ENCODE measurements around the gene SEC14L3.
A peak's percentile ranks its signal among the peaks of the same experiment; 100 is the strongest.

Gene SEC14L3

DNA sequence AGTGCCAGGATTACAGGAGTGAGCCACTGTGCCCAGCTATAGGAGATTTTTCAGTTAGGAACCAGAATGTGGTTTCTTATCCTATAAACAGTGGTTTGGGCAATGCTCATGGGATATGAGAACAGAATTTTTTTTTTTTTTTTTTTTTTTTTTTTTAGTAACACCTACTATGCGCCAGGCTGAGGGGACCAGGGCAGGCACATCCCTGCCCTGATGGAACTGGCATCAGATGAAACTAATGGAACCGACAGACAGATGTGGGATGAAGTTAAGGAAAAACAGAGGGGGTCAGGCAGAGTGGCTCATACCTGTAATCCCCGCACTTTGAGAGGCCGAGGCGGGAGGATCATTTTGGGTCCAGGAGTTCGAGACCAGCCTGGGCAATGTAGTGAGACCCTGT, 28.8 kb upstream of the SEC14L3 start:
- in situ Hi-C loops (cut with MboI; ENCODE audit: low sequenced_read_pairs): no loop called here
- DNase-seq (ENCODE audit: low spot score in 2 of 2): no peak
- no peaks in the 10 kb centered on the region for H3K9me3 ChIP-seq
- H3K4me3 ChIP-seq: no peak overlapping the region
- H3K27me3 ChIP-seq (ENCODE audit: low read depth): peaks cover 12% of the 10 kb centered on the region; the same call in 1 of the 2 replicates
- no peaks in the 10 kb centered on the region for H3K36me3 ChIP-seq (replicated peaks)
- H3K4me1 ChIP-seq: no peaks in the 10 kb centered on the region

GRCh38 chr22:30497466-30498150, 25.8 kb upstream of the SEC14L3 start:
- no peak for DNase-seq (ENCODE audit: low spot score in 2 of 2)
- Histone ChIP-seq H3K4me1 (no peaks in the 10 kb centered on the region), H3K27me3 (ENCODE audit: low read depth) (peaks cover 14% of the 10 kb centered on the region; the same call in 1 of the 2 replicates), H3K9me3 (no peaks in the 10 kb centered on the region), H3K4me3 (no peak overlapping the region), H3K36me3 (replicated peaks) (no peaks in the 10 kb centered on the region)
- in situ Hi-C loops (cut with MboI; ENCODE audit: low sequenced_read_pairs): no loop called here

- DNase-seq (ENCODE audit: low spot score in 2 of 2): no peak
- no peak overlapping the region for H3K4me3 ChIP-seq
- peaks cover 16% of the 10 kb centered on the region; the same call in 1 of the 2 replicates for H3K27me3 ChIP-seq (ENCODE audit: low read depth)
- no peaks in the 10 kb centered on the region for H3K36me3 ChIP-seq (replicated peaks)
- no peaks in the 10 kb centered on the region for H3K9me3 ChIP-seq
- in situ Hi-C loops (cut with MboI; ENCODE audit: low sequenced_read_pairs): no loop called here
- no peaks in the 10 kb centered on the region for H3K4me1 ChIP-seq
Observed at GRCh38 chr22:30495041-30495784, 23.4 kb upstream of the SEC14L3 start.

DNA sequence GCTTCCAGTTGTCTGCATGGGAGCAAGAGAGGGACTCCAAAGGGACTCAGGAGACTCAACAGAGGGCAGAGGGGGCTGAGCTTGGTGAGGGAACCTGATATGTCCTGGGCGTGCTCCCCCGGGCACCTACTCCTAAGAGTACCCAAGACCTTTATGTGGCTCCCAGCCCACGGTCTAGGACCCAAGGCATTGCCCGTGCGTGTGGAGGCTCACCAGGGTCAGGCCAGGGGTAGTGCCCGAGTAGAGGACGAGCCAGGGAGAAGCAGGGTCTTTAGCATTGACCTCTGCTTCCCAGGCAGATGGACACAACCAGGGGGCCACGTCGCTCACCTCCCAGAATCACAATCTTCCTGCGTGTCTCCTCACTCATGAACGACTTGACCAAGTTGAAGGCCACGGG, 20.3 kb upstream of the SEC14L3 start:
- DNase-seq (ENCODE audit: low spot score in 2 of 2): no peak
- H3K4me3 ChIP-seq: no peak overlapping the region
- H3K27me3 ChIP-seq (ENCODE audit: low read depth): peaks cover 11% of the 10 kb centered on the region; the same call in 1 of the 2 replicates
- no peaks in the 10 kb centered on the region for H3K9me3 ChIP-seq
- in situ Hi-C loops (cut with MboI; ENCODE audit: low sequenced_read_pairs): no loop called here
- H3K36me3 ChIP-seq (replicated peaks): no peaks in the 10 kb centered on the region
- H3K4me1 ChIP-seq: no peaks in the 10 kb centered on the region

GRCh38 chr22:30491381-30491780, 19.6 kb upstream of the SEC14L3 start:
- no peak for DNase-seq (ENCODE audit: low spot score in 2 of 2)
- no peak overlapping the region for H3K4me3 ChIP-seq
- H3K9me3 ChIP-seq: no peaks in the 10 kb centered on the region
- peaks cover 11% of the 10 kb centered on the region; the same call in 1 of the 2 replicates for H3K27me3 ChIP-seq (ENCODE audit: low read depth)
- in situ Hi-C loops (cut with MboI; ENCODE audit: low sequenced_read_pairs): no loop called here
- no peaks in the 10 kb centered on the region for H3K36me3 ChIP-seq (replicated peaks)
- no peaks in the 10 kb centered on the region for H3K4me1 ChIP-seq

DNA sequence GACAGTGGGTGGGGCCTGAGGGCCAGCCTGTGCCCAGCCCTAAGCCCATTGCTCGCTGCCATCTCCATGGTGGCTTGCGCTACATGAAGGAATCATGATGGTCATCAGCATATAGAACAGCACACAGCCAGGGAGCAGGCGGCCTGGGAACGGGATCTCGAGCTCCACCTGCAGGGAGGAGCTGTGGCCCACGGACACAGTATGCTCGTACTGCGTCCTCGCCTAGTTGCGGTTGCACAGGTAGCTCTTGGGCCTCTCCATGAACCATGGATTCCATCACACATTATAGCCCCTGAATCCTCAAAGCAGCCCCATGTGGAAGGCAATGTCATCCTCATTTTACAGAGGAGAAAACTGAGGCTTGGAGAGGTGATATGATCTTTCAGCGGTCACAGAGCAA, 18.6 kb upstream of the SEC14L3 start:
- in situ Hi-C loops (cut with MboI; ENCODE audit: low sequenced_read_pairs): no loop called here
- H3K4me3 ChIP-seq: no peak overlapping the region
- peaks cover 11% of the 10 kb centered on the region; the same call in 1 of the 2 replicates for H3K27me3 ChIP-seq (ENCODE audit: low read depth)
- DNase-seq (ENCODE audit: low spot score in 2 of 2): peak in 1 of 2 experiments; percentile 51
- H3K4me1 ChIP-seq: no peaks in the 10 kb centered on the region
- H3K36me3 ChIP-seq (replicated peaks): no peaks in the 10 kb centered on the region
- H3K9me3 ChIP-seq: no peaks in the 10 kb centered on the region

DNA sequence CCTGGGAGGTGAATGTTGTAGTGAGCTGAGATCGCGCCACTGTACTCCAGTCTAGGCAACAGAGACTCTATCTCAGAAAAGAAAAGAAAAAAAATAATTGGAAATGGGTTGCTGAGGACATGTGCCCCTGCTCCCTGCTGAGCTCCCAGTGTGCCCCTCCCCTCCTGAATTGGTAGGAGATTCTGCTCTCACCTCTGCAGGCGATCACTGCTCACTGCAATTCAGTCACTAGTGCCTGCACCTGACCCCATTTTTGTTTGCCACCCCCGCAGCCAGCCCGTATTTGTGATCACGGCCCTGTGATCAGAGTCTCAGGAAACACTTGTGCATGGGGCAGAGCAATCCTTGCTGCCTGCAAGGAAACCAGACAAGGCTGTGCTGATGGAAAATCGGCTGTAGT, 16.3 kb upstream of the SEC14L3 start:
- Histone ChIP-seq H3K27me3 (ENCODE audit: low read depth) (peaks cover 8% of the 10 kb centered on the region; the same call in 1 of the 2 replicates), H3K4me1 (no peaks in the 10 kb centered on the region), H3K4me3 (no peak overlapping the region), H3K36me3 (replicated peaks) (no peaks in the 10 kb centered on the region), H3K9me3 (no peaks in the 10 kb centered on the region)
- no peak for DNase-seq (ENCODE audit: low spot score in 2 of 2)
- in situ Hi-C loops (cut with MboI; ENCODE audit: low sequenced_read_pairs): no loop called here

DNA sequence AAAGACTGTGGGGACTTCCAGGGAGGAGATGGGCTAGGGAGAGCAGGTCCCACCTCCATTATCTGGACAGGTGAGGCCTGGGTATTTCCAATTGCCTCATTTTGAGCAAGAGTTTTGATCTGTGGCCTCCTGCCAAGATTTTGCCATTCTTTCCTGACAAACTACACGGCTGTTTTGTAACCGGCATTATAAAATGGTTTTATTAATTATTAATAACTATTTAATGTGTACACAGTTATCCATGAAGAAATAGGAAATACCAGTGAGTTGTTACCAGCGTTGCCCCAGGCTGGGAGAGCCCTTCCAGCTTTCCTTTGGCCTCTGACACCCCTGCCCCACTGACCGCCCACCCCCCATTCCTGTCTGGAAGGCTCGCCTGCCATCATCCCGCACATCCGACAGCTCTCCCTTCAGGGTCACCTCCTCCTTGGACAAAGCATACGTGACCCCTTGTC, 14.9 kb upstream of the SEC14L3 start:
- Histone ChIP-seq H3K4me1 (no peaks in the 10 kb centered on the region), H3K4me3 (no peak overlapping the region), H3K27me3 (ENCODE audit: low read depth) (peaks cover 2% of the 10 kb centered on the region; the same call in 1 of the 2 replicates), H3K36me3 (replicated peaks) (no peaks in the 10 kb centered on the region), H3K9me3 (no peaks in the 10 kb centered on the region)
- DNase-seq (ENCODE audit: low spot score in 2 of 2): no peak
- in situ Hi-C loops (cut with MboI; ENCODE audit: low sequenced_read_pairs): no loop called here

- Histone ChIP-seq H3K27me3 (ENCODE audit: low read depth) (no peaks in the 10 kb centered on the region; the same call in 1 of the 2 replicates), H3K4me3 (no peak overlapping the region), H3K4me1 (no peaks in the 10 kb centered on the region), H3K9me3 (no peaks in the 10 kb centered on the region), H3K36me3 (replicated peaks) (no peaks in the 10 kb centered on the region)
- no peak for DNase-seq (ENCODE audit: low spot score in 2 of 2)
- in situ Hi-C loops (cut with MboI; ENCODE audit: low sequenced_read_pairs): no loop called here
Observed at GRCh38 chr22:30486118-30486517, 14.3 kb upstream of the SEC14L3 start.

GRCh38 chr22:30485362-30485988, 13.7 kb upstream of the SEC14L3 start:
- H3K27me3 ChIP-seq (ENCODE audit: low read depth): no peaks in the 10 kb centered on the region
- DNase-seq (ENCODE audit: low spot score in 2 of 2): peak; percentile 43 to 81
- in situ Hi-C loops (cut with MboI; ENCODE audit: low sequenced_read_pairs): no loop called here
- no peaks in the 10 kb centered on the region for H3K36me3 ChIP-seq (replicated peaks)
- H3K4me3 ChIP-seq: no peak overlapping the region
- no peaks in the 10 kb centered on the region for H3K4me1 ChIP-seq
- H3K9me3 ChIP-seq: no peaks in the 10 kb centered on the region

GRCh38 chr22:30483169-30483568, 11.4 kb upstream of the SEC14L3 start:
- no peaks in the 10 kb centered on the region for H3K36me3 ChIP-seq (replicated peaks)
- H3K27me3 ChIP-seq (ENCODE audit: low read depth): peaks cover 7% of the 10 kb centered on the region
- H3K4me3 ChIP-seq: no peak overlapping the region
- no peaks in the 10 kb centered on the region for H3K9me3 ChIP-seq
- DNase-seq (ENCODE audit: low spot score in 2 of 2): no peak
- H3K4me1 ChIP-seq: no peaks in the 10 kb centered on the region
- in situ Hi-C loops (cut with MboI; ENCODE audit: low sequenced_read_pairs): no loop called here

DNA sequence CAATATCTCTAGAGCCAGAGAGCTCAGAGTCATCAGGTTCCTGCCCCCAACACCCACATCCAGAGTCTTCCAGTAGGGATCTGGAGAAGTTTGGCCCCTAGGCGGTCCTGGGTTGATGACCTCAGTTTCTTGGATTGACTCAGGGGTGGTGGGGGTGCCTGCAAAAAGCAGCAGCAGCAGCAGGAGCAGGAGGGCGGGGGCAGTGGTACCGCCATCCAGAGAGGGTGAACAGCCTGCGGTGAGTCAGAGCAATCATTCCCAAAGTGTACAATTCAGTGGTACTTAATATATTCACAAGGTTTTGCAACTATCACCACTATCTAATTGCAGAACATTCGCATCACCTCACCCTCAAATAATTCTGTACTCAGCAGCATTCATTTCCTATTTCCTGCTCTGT, 9.9 kb upstream of the SEC14L3 start:
- no peak overlapping the region for H3K4me3 ChIP-seq
- no peaks in the 10 kb centered on the region for H3K36me3 ChIP-seq (replicated peaks)
- no peaks in the 10 kb centered on the region for H3K4me1 ChIP-seq
- peaks cover 16% of the 10 kb centered on the region for H3K27me3 ChIP-seq (ENCODE audit: low read depth)
- in situ Hi-C loops (cut with MboI; ENCODE audit: low sequenced_read_pairs): no loop called here
- H3K9me3 ChIP-seq: no peaks in the 10 kb centered on the region
- DNase-seq (ENCODE audit: low spot score in 2 of 2): no peak

DNA sequence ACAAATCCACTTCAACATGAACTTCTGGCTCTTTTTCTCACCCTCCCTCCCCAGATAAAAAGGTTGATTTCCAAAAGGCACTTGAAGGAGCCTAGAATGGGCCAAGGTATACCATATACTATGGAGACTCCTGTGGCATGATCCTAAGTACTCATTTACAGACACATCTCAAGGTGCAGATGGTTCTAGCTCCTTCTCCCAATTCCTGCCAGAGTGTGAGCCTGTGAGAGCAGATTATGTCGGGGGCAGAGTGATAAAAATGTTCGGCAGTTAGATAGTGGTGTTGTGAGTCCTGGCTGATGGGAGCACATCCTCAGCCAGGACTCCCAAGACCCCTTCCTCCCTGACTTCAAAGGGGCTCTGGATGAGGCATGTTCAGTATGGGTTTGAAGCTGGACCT, 8.2 kb upstream of the SEC14L3 start:
- Histone ChIP-seq H3K4me1 (no peaks in the 10 kb centered on the region), H3K27me3 (ENCODE audit: low read depth) (peaks cover 16% of the 10 kb centered on the region), H3K4me3 (no peak overlapping the region), H3K9me3 (no peaks in the 10 kb centered on the region), H3K36me3 (replicated peaks) (no peaks in the 10 kb centered on the region)
- DNase-seq (ENCODE audit: low spot score in 2 of 2): no peak
- in situ Hi-C loops (cut with MboI; ENCODE audit: low sequenced_read_pairs): no loop called here

Measured in HAP-1 (cell line).